ENCODE results near the gene ANXA2. TPM values are rescaled to one million over a fixed set of nuclear protein-coding genes. Genes with fewer than 3 reads are reported as not detected.

Gene ANXA2
- 162 TPM for total RNA-seq
- long read RNA-seq, transcript ANXA2-203 (14 exons, 1,444 nt): minor isoform, 29 of 346 reads
- long read RNA-seq, transcript ANXA2-204 (13 exons, 1,435 nt): major isoform, 282 of 346 reads
- long read RNA-seq, partial matches to known transcripts: 9 of 346 reads
- long read RNA-seq, other reads (novel, unspliced or antisense): 23 of 346 reads

GRCh38 chr15:60397772-60398445 lies at the start of gene ANXA2:
TSS of gene ANXA2 (minus strand) at chr15:60397986. CDS start at chr15:60386075, 11,911 bp downstream.
- intact Hi-C loops (cut with micrococcal nuclease): no loop called here

DNA sequence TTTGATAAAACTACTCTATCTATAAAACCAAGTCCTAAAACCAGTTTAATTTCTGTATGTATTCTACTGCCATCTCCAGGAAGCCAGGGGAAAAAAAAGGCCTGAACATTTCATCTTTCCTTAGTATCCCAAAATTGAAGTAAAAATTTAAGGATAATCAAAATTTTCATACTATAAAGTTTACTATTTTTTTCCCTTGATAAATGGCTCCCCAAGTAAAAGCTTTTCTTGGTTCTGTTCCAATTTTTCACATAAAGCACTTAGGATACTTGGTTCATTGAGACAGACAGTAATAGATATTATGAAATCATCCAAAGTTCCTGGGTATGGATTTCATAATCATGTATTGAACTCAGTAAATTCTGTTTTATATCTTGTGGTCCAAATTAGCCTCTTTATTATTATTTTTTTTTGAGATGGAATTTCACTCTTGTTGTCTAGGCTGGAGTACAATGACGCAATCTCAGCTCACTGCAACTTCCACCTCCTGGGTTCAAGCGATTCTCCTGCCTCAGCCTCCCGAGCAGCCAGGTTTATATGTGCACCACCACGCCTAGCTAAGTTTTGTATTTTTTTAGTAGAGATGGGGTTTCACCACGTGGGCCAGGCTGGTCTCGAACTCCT lies 46.6 kb upstream of the ANXA2 start:
- no peak for DNase-seq
- intact Hi-C loops (cut with micrococcal nuclease): loop anchor here (5.0 kb wide), 1 partner anchor 82 kb away; no protein-coding TSS in a partner anchor
- ATAC-seq: no peak

More at GRCh38 chr15:60397772-60398445, at the start of gene ANXA2:
- peak; percentile 90 for DNase-seq
- ATAC-seq: peak; percentile 84

- no peak for DNase-seq
- ATAC-seq: no peak
- intact Hi-C loops (cut with micrococcal nuclease): loop anchor here (5.0 kb wide), 1 partner anchor 80 kb away; no protein-coding TSS in a partner anchor
These were observed 45.0 kb upstream of the ANXA2 start for GRCh38 chr15:60442763-60443162.

DNA sequence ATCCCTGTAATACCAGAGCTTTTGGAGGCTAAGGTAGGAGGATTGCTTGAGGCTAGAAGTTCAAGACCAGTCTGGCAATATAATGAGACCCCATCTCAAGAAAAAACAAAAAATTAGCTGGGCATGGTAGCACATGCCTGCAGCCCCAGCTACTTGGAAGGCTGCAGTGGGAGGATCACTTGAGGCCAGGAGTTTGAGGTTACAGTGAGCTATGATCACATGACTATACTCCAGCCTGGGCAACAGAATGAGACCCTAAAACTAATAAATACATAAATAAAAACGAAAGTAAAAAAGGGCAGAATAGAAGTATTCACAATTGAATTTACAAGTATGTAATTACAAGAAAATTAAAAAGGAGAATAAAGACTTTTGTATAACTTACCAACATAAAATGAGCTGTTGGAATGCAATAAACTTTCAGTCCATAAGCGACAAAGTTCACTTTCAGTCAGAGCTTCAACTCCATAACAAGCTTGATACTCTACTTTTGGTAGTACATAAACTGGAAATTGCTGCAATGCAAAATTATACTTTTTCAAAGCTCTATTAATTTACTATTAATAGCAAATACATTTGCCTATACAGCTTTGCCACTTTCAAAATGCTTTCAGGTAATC lies 44.4 kb upstream of the ANXA2 start:
- no peak for DNase-seq
- no peak for ATAC-seq
- intact Hi-C loops (cut with micrococcal nuclease): loop anchor here (5.0 kb wide), 1 partner anchor 80 kb away; no protein-coding TSS in a partner anchor

- DNase-seq: no peak
- intact Hi-C loops (cut with micrococcal nuclease): loop anchor here (5.0 kb wide), 1 partner anchor 79 kb away; no protein-coding TSS in a partner anchor
- ATAC-seq: no peak
These were observed 43.5 kb upstream of the ANXA2 start for GRCh38 chr15:60441331-60441730.

DNA sequence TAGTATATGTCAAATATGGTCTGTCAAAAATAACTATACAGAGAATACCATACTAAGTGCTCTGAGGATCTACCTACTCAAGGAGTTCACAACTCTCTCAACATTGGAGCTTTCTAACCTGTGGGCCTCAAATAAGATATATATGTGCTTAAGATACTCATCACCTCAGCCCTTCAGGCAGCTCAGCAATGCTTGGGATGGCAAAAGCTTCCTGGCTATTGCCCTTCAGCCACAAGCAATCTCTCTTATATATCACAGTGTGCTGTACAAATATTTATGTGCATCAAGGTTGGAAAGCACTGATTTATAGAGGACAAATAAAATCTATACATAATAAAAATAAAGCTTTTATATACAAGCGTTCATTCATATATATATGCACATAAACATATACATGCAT lies 40.9 kb upstream of the ANXA2 start:
- intact Hi-C loops (cut with micrococcal nuclease): no loop called here
- no peak for ATAC-seq
- no peak for DNase-seq

- intact Hi-C loops (cut with micrococcal nuclease): no loop called here
- DNase-seq (no peak), ATAC-seq (no peak)
These were observed 31.1 kb upstream of the ANXA2 start for GRCh38 chr15:60428935-60429334.

DNA sequence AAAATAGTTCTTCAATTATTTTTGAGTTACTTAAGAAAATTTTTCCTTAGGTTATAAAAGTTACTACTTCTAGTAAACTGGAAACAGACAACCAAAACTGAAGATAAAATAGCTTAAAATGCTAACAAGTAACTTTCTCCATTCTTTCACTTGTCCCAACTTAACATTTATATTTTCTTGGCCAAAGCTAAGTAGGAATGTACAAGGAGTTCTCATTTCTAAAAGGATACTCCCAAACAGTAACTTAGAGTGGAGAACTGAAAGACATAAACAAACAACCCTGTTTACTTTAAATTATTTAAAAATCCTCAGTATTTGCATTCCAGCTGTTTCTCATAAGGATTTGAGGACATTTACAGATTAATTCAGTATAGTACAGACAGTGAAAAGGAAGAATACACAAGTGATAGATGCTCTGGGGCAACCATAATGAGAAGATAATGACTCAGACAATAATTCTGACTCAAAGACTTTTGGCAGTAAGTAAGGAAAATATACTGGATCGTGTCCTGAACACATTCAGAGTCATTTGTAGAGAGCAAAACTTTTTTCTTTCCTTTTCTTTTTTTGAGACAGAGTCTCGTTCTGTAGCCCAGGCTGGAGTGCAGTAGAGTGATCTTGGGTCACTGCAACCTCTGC lies 29.2 kb upstream of the ANXA2 start:
- ATAC-seq (peak; percentile 73), DNase-seq (no peak)
- intact Hi-C loops (cut with micrococcal nuclease): no loop called here

DNA sequence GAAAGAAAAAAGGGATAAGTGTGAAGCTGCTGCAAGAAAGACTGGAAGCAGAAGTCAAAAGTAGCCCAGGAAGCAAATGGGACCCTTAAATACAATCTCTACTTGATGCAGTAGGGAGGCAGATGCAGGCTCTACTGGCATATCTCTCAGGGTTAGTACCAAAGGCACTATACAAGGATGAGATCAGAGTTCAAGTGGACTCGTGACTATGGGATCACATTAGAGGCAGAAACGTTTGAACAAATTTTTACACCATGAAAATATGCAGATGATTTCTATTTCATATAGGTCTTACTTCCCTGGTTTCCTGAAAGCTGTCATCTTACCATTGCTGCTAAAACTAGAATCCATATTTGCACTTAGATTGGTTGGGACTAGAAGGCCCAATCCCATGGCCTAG lies 27.7 kb upstream of the ANXA2 start:
- intact Hi-C loops (cut with micrococcal nuclease): no loop called here
- no peak for ATAC-seq

GRCh38 chr15:60424006-60424405 lies 26.2 kb upstream of the ANXA2 start:
- intact Hi-C loops (cut with micrococcal nuclease): no loop called here
- ATAC-seq (no peak), DNase-seq (no peak)

More for the DNA sequence above, 27.7 kb upstream of the ANXA2 start:
- no peak for DNase-seq

DNA sequence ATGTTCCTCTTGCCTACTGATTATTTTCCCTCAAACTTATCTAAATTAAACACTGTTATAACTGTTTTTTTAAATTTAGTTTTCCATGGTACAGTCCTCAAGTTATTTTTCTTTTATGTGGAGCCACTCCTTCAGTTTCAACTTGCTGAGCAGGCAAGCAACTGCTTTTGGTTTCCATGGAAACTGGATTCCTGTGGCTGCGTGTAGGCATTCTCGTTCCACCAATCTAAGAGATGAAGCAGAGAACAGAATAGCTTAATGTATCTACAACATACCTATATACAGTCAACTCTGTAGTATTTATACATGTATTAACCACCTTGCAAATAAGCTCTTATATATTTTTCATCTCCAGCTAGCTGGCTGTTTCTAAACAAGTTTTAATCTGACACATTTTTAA lies 25.8 kb upstream of the ANXA2 start:
- DNase-seq (no peak), ATAC-seq (no peak)
- intact Hi-C loops (cut with micrococcal nuclease): no loop called here

- intact Hi-C loops (cut with micrococcal nuclease): no loop called here
- no peak for ATAC-seq
These were observed 23.8 kb upstream of the ANXA2 start for GRCh38 chr15:60421544-60421943.

GRCh38 chr15:60420203-60420716 lies 22.5 kb upstream of the ANXA2 start:
- no peak for DNase-seq
- intact Hi-C loops (cut with micrococcal nuclease): no loop called here
- ATAC-seq: no peak

More at GRCh38 chr15:60421544-60421943, 23.8 kb upstream of the ANXA2 start:
- no peak for DNase-seq

DNA sequence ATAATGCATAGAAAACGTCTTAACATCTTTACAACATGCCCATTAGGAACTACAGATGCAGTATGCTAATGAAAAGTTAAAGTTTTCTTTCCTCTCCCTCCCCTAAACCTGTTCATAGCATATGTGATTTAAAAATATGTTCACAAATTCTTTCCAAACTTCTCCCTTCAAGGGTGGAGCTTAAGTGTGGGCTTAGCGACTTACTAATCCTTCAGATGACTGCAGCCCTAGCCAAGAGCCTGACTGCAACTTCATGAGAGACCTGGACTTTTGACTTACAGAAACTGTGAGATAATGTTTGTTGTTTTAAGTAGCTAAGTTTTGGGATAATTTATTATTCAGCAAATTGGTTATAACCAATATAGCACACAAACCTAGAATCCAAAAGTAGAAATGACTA lies 22.0 kb upstream of the ANXA2 start:
- no peak for DNase-seq
- ATAC-seq: no peak
- intact Hi-C loops (cut with micrococcal nuclease): no loop called here

GRCh38 chr15:60418096-60418495 lies 20.3 kb upstream of the ANXA2 start:
- no peak for DNase-seq
- no peak for ATAC-seq
- intact Hi-C loops (cut with micrococcal nuclease): no loop called here

DNA sequence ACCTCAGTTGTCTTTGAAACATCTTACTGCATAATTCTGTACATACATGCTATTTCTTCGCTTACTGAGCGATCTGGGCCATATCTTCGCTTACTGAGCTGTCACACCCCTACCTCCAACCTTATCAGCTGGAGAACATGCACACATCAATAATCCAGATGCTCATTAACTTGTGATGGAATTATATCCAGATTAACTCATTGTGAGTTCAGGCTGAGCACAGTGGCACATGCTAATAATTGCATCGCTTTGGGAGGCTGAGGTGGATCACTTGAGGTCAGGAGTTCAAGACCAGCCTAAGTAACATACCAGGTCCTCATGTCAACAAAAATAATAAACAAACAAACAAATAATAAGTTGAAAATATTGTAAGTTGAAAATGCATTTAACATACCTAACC lies 19.3 kb upstream of the ANXA2 start:
- ATAC-seq (no peak), DNase-seq (no peak)
- intact Hi-C loops (cut with micrococcal nuclease): no loop called here

DNA sequence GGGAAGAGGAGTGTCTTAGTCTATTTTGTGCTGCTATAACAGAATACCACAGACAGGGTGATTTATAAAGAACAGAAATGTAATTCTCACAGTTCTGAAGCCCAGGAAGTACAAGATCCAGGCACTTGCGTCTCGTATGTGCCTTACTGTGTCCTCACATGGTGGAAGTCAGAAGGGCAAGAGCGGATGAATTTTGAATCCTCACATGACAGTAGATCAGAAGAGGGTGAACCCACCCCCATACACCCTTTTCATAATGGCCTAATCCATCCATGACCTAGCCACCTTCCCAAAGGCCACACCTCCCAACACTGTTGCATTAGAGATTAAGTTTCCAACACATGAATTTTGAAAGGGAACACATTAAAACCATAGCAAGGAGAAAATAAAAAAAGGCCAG lies 18.7 kb upstream of the ANXA2 start:
- DNase-seq: no peak
- intact Hi-C loops (cut with micrococcal nuclease): no loop called here
- ATAC-seq: no peak

DNA sequence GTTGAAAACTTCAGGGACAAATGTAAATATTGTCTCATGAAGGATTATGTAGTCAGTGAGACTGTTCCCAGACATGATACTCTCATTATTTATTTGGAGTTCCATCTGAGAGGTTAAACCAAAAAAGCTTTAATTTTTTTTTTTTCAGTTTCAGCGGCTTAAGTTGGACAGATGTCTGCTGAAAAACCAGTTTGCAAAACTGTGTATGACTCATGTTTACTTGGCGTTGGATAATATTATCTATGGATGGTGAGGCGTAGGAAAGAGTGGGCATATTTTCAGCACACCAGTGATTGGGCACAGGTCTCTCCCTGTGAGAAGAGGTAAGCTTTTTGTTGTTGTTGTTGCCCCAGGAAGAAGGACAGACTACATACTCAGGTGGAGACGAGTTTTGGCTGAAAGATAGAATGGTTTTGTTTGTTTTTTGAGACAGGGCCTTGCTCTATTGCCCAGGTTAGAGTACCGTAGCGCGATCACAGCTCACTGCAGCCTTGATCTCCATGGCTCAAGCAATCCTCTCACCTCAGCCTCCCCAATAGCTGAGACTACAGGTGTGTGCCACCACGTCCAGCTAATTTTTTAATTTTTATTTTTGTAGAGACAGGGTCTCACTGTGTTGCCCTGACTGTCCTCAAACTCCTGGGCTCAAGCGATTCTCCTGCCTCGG lies 16.4 kb upstream of the ANXA2 start:
- peak; percentile 37 for ATAC-seq

More for the DNA sequence above, 16.4 kb upstream of the ANXA2 start:
- no peak for DNase-seq
- intact Hi-C loops (cut with micrococcal nuclease): no loop called here
